K562 (cell line): ENCODE results near the gene APOA1. TPM values are rescaled to one million over a fixed set of nuclear protein-coding genes. Genes with fewer than 3 reads are reported as not detected.

Experiments
- ATAC-seq: fragments of 200-7000 bp; cut with Tn5 transposase; 3 replicates; pipeline ENCODE4 v1.9.1; 2020; ENCODE audit warnings: moderate library complexity
- BruUV-seq: library from RNA; stranded (reverse); fragments of 400-500 nt; replicated peaks from 2 replicates; lab custom pipeline; 2021; lab: Mats Ljungman, UMichigan
- CTCF ChIA-PET: fragments of 300-600 bp; formaldehyde crosslinking; extraction: SDS; loops from one replicate; lab custom pipeline; 2021; ENCODE audit warnings: low intra/inter-chr PET ratio; lab: Yijun Ruan, JAX
- POLR2A ChIA-PET: fragments of 300-600, 350-650 bp; sonication (Branson Sonifier 250); formaldehyde crosslinking; extraction: SDS; loops from one replicate; lab custom pipeline; 2021; ENCODE audit warnings: antibody characterized with exemption, inconsistent platforms; lab: Yijun Ruan, JAX
- DNase-seq, 4 experiments: peaks; one replicate each; pipeline versions ENCODE4 v3.0.0 to v3.0.0-alpha.2; 2011 to 2018; ENCODE audit warnings: low spot score in 3 of 4, mixed read lengths in 3 of 4; ENCODE audit errors: extremely low read depth in 1 of 4
- FAIRE-seq: peaks from 2 replicates; lab custom pipeline; 2011; peaks lifted over from hg19 to GRCh38; lab: Jason Lieb, UNC
- H2AFZ ChIP-seq: 2 replicates; pipeline ENCODE4 v1.6.0; 2011; ENCODE audit warnings: low read depth, low read length, control low read depth, inconsistent platforms
- H3K27ac ChIP-seq: fragments of 200-600 bp; 3 replicates; pipeline ENCODE4 v1.8.0; 2011; ENCODE audit warnings: low read depth, mild to moderate bottlenecking, control low read depth, inconsistent platforms, low read length, moderate library complexity, mixed read lengths; ENCODE audit errors: extremely low read depth
- H3K27me3 ChIP-seq, 2 experiments: fragments of 300-600 bp in 1 of 2; 2 replicates in 1 of 2; 3 replicates in 1 of 2; pipeline versions ENCODE4 v1.6.0 to v1.8.0; 2011; ENCODE audit warnings: inconsistent platforms in 2 of 2, low read length in 2 of 2, mild to moderate bottlenecking in 1 of 2, mixed read lengths in 1 of 2, moderate library complexity in 1 of 2; ENCODE audit not compliant: control insufficient read depth in 2 of 2, insufficient read depth in 2 of 2
- H3K36me3 ChIP-seq: fragments of 300-600 bp; 3 replicates; pipeline ENCODE4 v1.8.0; 2011; ENCODE audit warnings: mild to moderate bottlenecking, low read length, inconsistent platforms; ENCODE audit not compliant: control insufficient read depth, insufficient read depth
- H3K4me1 ChIP-seq, 2 experiments: fragments of 200-600 bp in 1 of 2; replicated peaks in 1 of 2; 2 replicates in 1 of 2; 3 replicates in 1 of 2; pipeline versions ENCODE4 v1.5.1 to v1.8.0; 2011; ENCODE audit warnings: inconsistent platforms in 2 of 2, low read length in 2 of 2, mild to moderate bottlenecking in 1 of 2, mixed read lengths in 1 of 2, moderate library complexity in 1 of 2; ENCODE audit not compliant: control insufficient read depth in 2 of 2, insufficient read depth in 2 of 2
- H3K4me2 ChIP-seq: 2 replicates; pipeline ENCODE4 v1.6.1; 2011; ENCODE audit warnings: low read length, control low read depth, inconsistent platforms, mixed read lengths; ENCODE audit not compliant: insufficient read depth
- H3K4me3 ChIP-seq: fragments of 200-600 bp; sonication (generic), shearing (Covaris generic); 2 replicates; pipeline ENCODE4 v1.5.1; 2016; ENCODE audit warnings: control low read depth, inconsistent platforms
- H3K79me2 ChIP-seq: fragments of 200-600 bp; 3 replicates; pipeline ENCODE4 v1.8.0; 2011; ENCODE audit warnings: low read length, inconsistent platforms; ENCODE audit not compliant: control insufficient read depth, insufficient read depth
- H3K9ac ChIP-seq, 2 experiments: 2 replicates each; pipeline versions ENCODE4 v1.6.0 to v1.6.1; 2011; ENCODE audit warnings: low read depth in 2 of 2, low read length in 2 of 2, control low read depth in 1 of 2, inconsistent platforms in 1 of 2, mild to moderate bottlenecking in 1 of 2, mixed read lengths in 1 of 2; ENCODE audit not compliant: insufficient read depth in 1 of 2
- H3K9me1 ChIP-seq: one replicate; pipeline ENCODE4 v1.6.0; 2011; ENCODE audit warnings: inconsistent platforms, mild to moderate bottlenecking, low read length, moderate library complexity; ENCODE audit not compliant: control insufficient read depth, insufficient read depth
- H3K9me3 ChIP-seq: replicated peaks from 2 replicates; pipeline ENCODE4 v1.5.1; 2011; ENCODE audit warnings: low read depth, low read length, inconsistent platforms; ENCODE audit not compliant: control insufficient read depth, insufficient read depth
- H4K20me1 ChIP-seq: replicated peaks from 2 replicates; pipeline ENCODE4 v1.6.1; 2011; ENCODE audit warnings: low read length, inconsistent platforms, mixed read lengths; ENCODE audit not compliant: control insufficient read depth, insufficient read depth
- ARID2 ChIP-seq: fragments of 450-650 bp; IDR thresholded peaks from 2 replicates; pipeline ENCODE4 v1.6.1; 2017; ENCODE audit warnings: antibody characterized with exemption, mild to moderate bottlenecking
- CCAR2 ChIP-seq: fragments of 200-400 bp; formaldehyde crosslinking; IDR thresholded peaks from 2 replicates; pipeline ENCODE4 v1.6.1; 2017; ENCODE audit warnings: mild to moderate bottlenecking, low read depth, low read length
- CEBPG ChIP-seq, 3 experiments: fragments of 200-800 bp in 1 of 3; sonication (Bioruptor generic) in 1 of 3; sonication (generic) in 1 of 3; formaldehyde crosslinking in 1 of 3; IDR thresholded peaks in 2 of 3; conservative IDR thresholded peaks in 1 of 3; 2 replicates each; pipeline versions ENCODE4 v1.6.1 to v1.8.0; 2016 to 2022; ENCODE audit warnings: missing compliant biosample characterization in 2 of 3, missing genetic modification characterization in 2 of 3, mild to moderate bottlenecking in 1 of 3, missing genetic modification reagents in 1 of 3
- DMBX1 ChIP-seq: fragments of 250-450 bp; sonication (Bioruptor Pico); IDR thresholded peaks from 2 replicates; pipeline ENCODE4 v1.8.0; 2022; ENCODE audit warnings: inconsistent platforms, mild to moderate bottlenecking, moderate library complexity, borderline replicate concordance
- FIP1L1 ChIP-seq: fragments of 200-400 bp; formaldehyde crosslinking; IDR thresholded peaks from 2 replicates; pipeline ENCODE4 v1.6.1; 2018; ENCODE audit warnings: mild to moderate bottlenecking, low read depth, low read length; ENCODE audit not compliant: poor library complexity, severe bottlenecking
- GABPA ChIP-seq: fragments of 200-800 bp; sonication (Bioruptor generic); conservative IDR thresholded peaks from 2 replicates; pipeline ENCODE4 v1.6.1; 2016; ENCODE audit warnings: low read depth, missing genetic modification characterization, missing compliant biosample characterization
- KLF16 ChIP-seq: IDR thresholded peaks from 2 replicates; pipeline ENCODE4 v1.6.1; 2016; ENCODE audit warnings: antibody characterized with exemption
- SAP30 ChIP-seq: fragments of 200-600 bp; sonication (generic); IDR thresholded peaks from 2 replicates; pipeline ENCODE4 v1.6.1; 2012; ENCODE audit warnings: borderline replicate concordance, low read depth, mild to moderate bottlenecking, moderate library complexity, low read length, control low read depth, inconsistent platforms; ENCODE audit not compliant: insufficient read depth, poor library complexity, severe bottlenecking
- SOX6 ChIP-seq: fragments of 450-650 bp; IDR thresholded peaks from 2 replicates; pipeline ENCODE4 v1.6.1; 2014; ENCODE audit warnings: mild to moderate bottlenecking
- TAL1 ChIP-seq: fragments of 450-650 bp; IDR thresholded peaks from 2 replicates; pipeline ENCODE4 v1.6.1; 2016; ENCODE audit warnings: mild to moderate bottlenecking
- WGBS: fragments of 100-300 bp; shearing (Covaris generic); methylation state at CpG from one replicate; pipeline ENCODE4 v1.1.6; 2016; ENCODE audit warnings: low coverage, mixed read lengths; ENCODE audit not compliant: insufficient coverage; ENCODE audit errors: missing lambda C conversion rate; 5-methylcytosine and 5-hydroxymethylcytosine counted together
- in situ Hi-C: fragments of 300-500 bp; cut with MboI; formaldehyde crosslinking; loops from 4 replicates; pipeline ENCODE4 v1.15.0; 2018; ENCODE audit warnings: inconsistent platforms, mixed read lengths
- intact Hi-C: fragments of 100-400 bp; cut with micrococcal nuclease; formaldehyde crosslinking; loops from 2 replicates; pipeline ENCODE4 v1.14.2; 2022
- polyA plus RNA-seq, 8 experiments: library from polyadenylated mRNA; depleted of rRNA in 4 of 8; stranded (reverse) in 5 of 8; unstranded in 3 of 8; fragments of >200 nt; fragmentation: Nextera tagmentation in 2 of 8; fragmentation: Illumina TruSeq in 1 of 8; extraction: Ambion mirVana in 2 of 8; extraction: Trizol in 1 of 8; gene quantifications; 2 replicates each; pipeline versions ENCODE4 v1.2.1 to v1.2.3, GENCODE V29; 2011 to 2014; ENCODE audit warnings: inconsistent platforms in 1 of 8, missing spikeins in 1 of 8
- total RNA-seq, 7 experiments: library from RNA; depleted of rRNA in 6 of 7; stranded (reverse); fragments of >200 nt in 6 of 7; fragmentation: Illumina TruSeq in 2 of 7; extraction: Trizol in 2 of 7; gene quantifications; 2 replicates each; pipeline versions ENCODE4 v1.2.1 to v1.2.3, GENCODE V29; 2011 to 2021; ENCODE audit warnings: low replicate concordance in 1 of 7
- TF ChIP-seq, protein P1 (sequence below): sonication (generic); formaldehyde crosslinking; IDR thresholded peaks from 2 replicates; pipeline ENCODE4 v1.8.0; 2022; ENCODE audit warnings: missing genetic modification reagents, mild to moderate bottlenecking, borderline replicate concordance
- TF ChIP-seq, protein P2 (sequence below): fragments of 450-650 bp; IDR thresholded peaks from 2 replicates; pipeline ENCODE4 v1.6.1; 2016

APOA1 gene
- total and polyA plus RNA-seq, 9 of the 15 experiments (the other 6 are each of a cell fraction or from before 2014, with no cell fraction given), result 1.8 TPM; not detected in 8

DNA sequence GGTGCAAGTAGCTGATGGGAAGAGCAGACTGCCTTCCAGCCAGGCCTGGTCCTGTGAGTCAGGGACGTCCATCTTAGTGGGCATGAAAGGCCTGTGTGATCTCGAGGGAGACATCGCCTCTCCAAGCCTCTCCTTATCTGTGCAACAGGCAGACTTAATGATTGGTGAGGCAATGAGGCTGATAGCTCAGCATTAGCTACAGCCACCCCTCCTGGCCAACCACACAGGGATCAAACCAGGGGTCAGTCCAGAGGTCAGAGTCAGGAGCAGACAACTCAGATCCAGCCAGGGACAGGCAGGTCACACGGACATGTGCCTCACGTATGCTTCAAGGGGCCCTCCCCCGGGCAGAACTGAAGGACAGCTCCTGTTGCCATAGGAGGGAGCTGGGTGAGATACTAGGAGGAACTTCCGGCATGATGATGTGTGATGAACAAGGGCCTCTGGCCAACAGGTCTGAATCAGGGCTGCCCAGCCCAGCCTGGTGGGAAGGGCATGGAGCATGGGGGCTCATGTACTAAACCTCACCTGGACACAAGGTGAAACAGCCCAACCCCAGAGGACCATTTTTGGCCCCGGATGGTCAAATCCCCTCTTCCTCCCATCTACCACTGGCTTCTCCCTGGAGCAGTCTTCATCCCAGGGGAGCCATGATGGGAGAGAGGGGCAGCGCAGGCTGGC is 10.5 kb downstream of the APOA1 start:
- FAIRE-seq (no peak), DNase-seq (peak in 3 of 4 experiments; percentile 38 to 42 (median 39)), ATAC-seq (peak; percentile 19)
- no peak overlapping the region for H3K27ac ChIP-seq
- BruUV-seq, result no TSS peak
- ChIA-PET POLR2A (interaction anchor here (1.0 kb wide), 1 partner anchor 84 kb away, joined by 3 read pairs; no protein-coding TSS in a partner anchor), CTCF (no interaction called here)
- no peaks in the 10 kb centered on the region for H4K20me1 ChIP-seq
- WGBS, result 19% methylated on average over 9 of the region's 9 CpGs
- peaks cover 8 to 29% of the 10 kb centered on the region in 2 experiments; a peak in 4 of 5 replicates for H3K4me1 ChIP-seq
- H3K36me3 ChIP-seq, result no peaks in the 10 kb centered on the region
- H2AFZ ChIP-seq, result peak overlapping the region; percentile 43
- H3K4me2 ChIP-seq, result no peak overlapping the region; the same call in none of the 2 replicates
- H3K27me3 ChIP-seq, result peaks cover 0 to 3% of the 10 kb centered on the region in 2 experiments; a peak in 1 of 5 replicates
- H3K9me1 ChIP-seq, result no peaks in the 10 kb centered on the region
- no peak overlapping the region for H3K4me3 ChIP-seq
- no peaks in the 10 kb centered on the region for H3K79me2 ChIP-seq
- intact Hi-C loops (no loop called here), in situ Hi-C loops (no loop called here)
- H3K9me3 ChIP-seq, result no peaks in the 10 kb centered on the region
- peak overlapping the region in 1 of 2 experiments; percentile 26; a peak in 1 of 4 replicates for H3K9ac ChIP-seq
- TF ChIP-seq CEBPG (CRISPR knock-in tag; IDR thresholded peaks at IDR 0.05) (peak; percentile 20; the same call in 1 of the 2 replicates), CEBPG (tag; conservative IDR thresholded peaks at IDR 0.05 in 1 of 2, IDR thresholded peaks at IDR 0.05 in 1 of 2) (no peak), SAP30 (no peak), SOX6 (no peak), DMBX1 (CRISPR knock-in tag) (no peak), KLF16 (no peak), TAL1 (no peak), GABPA (tag) (peak; percentile 30; the same call in 1 of the 2 replicates), CCAR2 (no peak), FIP1L1 (no peak), ARID2 (no peak)
- TF ChIP-seq, protein P1, sequence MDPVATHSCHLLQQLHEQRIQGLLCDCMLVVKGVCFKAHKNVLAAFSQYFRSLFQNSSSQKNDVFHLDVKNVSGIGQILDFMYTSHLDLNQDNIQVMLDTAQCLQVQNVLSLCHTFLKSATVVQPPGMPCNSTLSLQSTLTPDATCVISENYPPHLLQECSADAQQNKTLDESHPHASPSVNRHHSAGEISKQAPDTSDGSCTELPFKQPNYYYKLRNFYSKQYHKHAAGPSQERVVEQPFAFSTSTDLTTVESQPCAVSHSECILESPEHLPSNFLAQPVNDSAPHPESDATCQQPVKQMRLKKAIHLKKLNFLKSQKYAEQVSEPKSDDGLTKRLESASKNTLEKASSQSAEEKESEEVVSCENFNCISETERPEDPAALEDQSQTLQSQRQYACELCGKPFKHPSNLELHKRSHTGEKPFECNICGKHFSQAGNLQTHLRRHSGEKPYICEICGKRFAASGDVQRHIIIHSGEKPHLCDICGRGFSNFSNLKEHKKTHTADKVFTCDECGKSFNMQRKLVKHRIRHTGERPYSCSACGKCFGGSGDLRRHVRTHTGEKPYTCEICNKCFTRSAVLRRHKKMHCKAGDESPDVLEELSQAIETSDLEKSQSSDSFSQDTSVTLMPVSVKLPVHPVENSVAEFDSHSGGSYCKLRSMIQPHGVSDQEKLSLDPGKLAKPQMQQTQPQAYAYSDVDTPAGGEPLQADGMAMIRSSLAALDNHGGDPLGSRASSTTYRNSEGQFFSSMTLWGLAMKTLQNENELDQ (CRISPR knock-in tag), result no peak
- TF ChIP-seq, protein P2, sequence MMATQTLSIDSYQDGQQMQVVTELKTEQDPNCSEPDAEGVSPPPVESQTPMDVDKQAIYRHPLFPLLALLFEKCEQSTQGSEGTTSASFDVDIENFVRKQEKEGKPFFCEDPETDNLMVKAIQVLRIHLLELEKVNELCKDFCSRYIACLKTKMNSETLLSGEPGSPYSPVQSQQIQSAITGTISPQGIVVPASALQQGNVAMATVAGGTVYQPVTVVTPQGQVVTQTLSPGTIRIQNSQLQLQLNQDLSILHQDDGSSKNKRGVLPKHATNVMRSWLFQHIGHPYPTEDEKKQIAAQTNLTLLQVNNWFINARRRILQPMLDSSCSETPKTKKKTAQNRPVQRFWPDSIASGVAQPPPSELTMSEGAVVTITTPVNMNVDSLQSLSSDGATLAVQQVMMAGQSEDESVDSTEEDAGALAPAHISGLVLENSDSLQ, result peak; percentile 39; the same call in 1 of the 2 replicates
